Activated naive CD4-positive, alpha-beta T cell treated with anti-CD3 and anti-CD28 coated beads, Interleukin-2, amount 10 ng/mL, durations not matched to agents 7 days and 5 days (primary cell): ENCODE results near the gene TUBB6.
A peak's percentile ranks its signal among the peaks of the same experiment; 100 is the strongest.

Experiments
- CTCF ChIA-PET: fragments of 350-600 bp; sonication (Branson Sonifier 250); formaldehyde crosslinking; loops from one replicate; lab custom pipeline; 2021; ENCODE audit warnings: antibody characterized with exemption; lab: Charles Lee
- DNase-seq: peaks from one replicate; pipeline ENCODE4 v3.0.0-alpha.2; 2020
- H3K27ac Mint-ChIP-seq: one replicate; pipeline ENCODE4 v1.8.0; 2021; ENCODE audit warnings: mild to moderate bottlenecking, moderate library complexity, mixed read lengths
- H3K27me3 Mint-ChIP-seq: one replicate; pipeline ENCODE4 v1.8.0; 2021; ENCODE audit warnings: mild to moderate bottlenecking, mixed read lengths
- H3K36me3 Mint-ChIP-seq: one replicate; pipeline ENCODE4 v1.8.0; 2021; ENCODE audit warnings: mixed read lengths
- H3K4me1 Mint-ChIP-seq: one replicate; pipeline ENCODE4 v1.8.0; 2021; ENCODE audit warnings: mixed read lengths
- H3K4me3 Mint-ChIP-seq: one replicate; pipeline ENCODE4 v1.8.0; 2021; ENCODE audit warnings: mild to moderate bottlenecking, moderate library complexity, mixed read lengths
- H3K9me3 Mint-ChIP-seq: one replicate; pipeline ENCODE4 v1.8.0; 2021; ENCODE audit warnings: mixed read lengths

The TUBB6 gene

DNA sequence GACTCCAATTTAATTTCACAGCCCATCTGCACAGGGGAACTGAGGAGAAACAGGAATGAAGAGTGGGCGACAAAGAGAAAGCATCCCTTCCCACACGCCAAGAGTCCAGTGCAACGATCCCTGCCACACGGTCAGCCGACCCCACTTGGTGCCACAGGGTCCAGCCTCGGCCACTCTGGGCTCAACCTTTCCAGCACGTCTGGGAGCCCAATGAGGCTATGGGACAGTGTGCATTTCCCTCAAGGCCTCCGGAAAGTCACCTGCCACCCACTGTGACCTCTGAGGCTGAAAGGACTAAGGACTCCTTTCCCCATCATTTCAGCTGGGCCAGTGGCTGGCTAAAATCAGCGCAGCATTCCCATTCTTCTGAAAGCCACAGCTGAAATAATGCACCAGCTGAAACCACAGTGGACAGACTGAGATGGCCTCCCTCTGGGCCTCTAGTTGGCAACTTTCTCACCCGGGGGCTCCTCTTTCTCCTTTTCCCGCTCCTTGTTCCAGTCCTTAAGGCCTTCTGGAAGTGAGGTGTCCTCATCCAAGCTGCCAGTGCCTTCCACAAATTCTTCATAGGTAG, 21.2 kb downstream of the TUBB6 start:
- CTCF ChIA-PET = interaction anchor here (1.2 to 3.5 kb wide), 8 partner anchors 11 to 62 kb away, joined by 3 to 17 read pairs (median 6); no protein-coding TSS in a partner anchor
- H3K4me3 Mint-ChIP-seq = no peak overlapping the region
- H3K27me3 Mint-ChIP-seq = no peaks in the 10 kb centered on the region
- peaks cover 2% of the 10 kb centered on the region for H3K4me1 Mint-ChIP-seq
- H3K36me3 Mint-ChIP-seq = peaks cover 28% of the 10 kb centered on the region
- H3K27ac Mint-ChIP-seq = no peak overlapping the region
- DNase-seq = no peak
- H3K9me3 Mint-ChIP-seq = no peaks in the 10 kb centered on the region

DNA sequence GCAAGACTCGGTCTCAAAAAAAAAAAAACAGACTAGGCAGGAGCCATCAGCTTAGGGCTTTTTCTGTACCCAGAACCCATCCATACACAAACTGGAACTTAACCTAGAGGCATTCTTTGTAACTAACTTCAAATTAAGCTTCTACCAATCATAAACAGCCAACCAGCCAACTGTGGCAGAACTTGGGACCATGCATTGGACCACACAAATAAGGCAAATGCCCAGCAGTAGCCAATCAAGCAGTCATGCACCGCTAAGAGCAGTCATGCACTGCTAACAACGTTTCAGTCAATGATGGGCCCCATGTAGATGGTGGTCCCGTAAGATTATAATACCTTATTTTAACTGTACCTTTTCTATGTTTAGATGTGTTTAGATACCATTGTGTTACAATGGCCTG, 22.7 kb downstream of the TUBB6 start:
- H3K27ac Mint-ChIP-seq = no peak overlapping the region
- H3K36me3 Mint-ChIP-seq = peaks cover 36% of the 10 kb centered on the region
- CTCF ChIA-PET = interaction anchor here (0.6 kb wide), 1 partner anchor 13 kb away, joined by 5 read pairs; no protein-coding TSS in a partner anchor

DNA sequence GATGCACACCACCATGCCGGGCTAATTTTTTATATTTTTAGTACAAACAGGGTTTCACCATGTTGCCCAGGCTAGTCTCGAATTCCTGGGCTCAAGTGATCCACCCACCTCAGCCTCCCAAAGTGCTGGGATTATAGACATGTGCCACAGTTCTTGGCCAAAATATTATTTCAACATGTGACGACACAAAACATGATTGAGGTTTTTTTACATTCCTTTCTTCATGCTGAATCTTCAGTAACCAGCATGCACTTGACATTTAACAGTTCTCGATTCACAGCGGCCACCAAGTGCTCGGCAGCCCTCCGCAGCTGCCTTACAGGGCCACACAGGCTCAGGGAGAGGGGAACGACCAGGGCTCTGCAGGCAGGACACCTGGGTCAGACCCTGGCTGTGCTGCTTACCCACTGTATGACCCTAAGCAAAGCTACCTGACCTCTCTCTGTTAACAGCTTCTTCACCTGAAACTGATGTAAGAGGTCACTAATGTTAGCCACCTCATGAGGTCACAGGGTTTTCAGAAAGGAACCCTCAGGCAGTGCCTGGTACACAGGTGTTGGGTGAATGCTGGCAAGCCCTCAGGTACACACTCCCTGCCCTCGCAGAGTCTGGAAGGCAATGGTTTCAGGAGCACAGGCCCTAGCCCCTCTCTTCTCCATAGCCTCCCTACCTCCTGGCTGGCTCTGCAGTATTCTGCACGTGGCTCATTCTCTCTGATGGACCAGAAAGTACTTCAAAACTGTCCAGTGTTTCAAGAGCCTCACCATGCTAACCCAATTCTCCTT, 25.7 kb downstream of the TUBB6 start:
- H3K9me3 Mint-ChIP-seq = no peaks in the 10 kb centered on the region
- H3K27me3 Mint-ChIP-seq = no peaks in the 10 kb centered on the region
- H3K4me1 Mint-ChIP-seq = no peaks in the 10 kb centered on the region
- CTCF ChIA-PET = no interaction called here
- no peak overlapping the region for H3K27ac Mint-ChIP-seq
- DNase-seq = no peak
- H3K36me3 Mint-ChIP-seq = peaks cover 31% of the 10 kb centered on the region
- no peak overlapping the region for H3K4me3 Mint-ChIP-seq

More for the DNA sequence above, 22.7 kb downstream of the TUBB6 start:
- Mint-ChIP-seq H3K4me1 (peaks cover 2% of the 10 kb centered on the region), H3K9me3 (no peaks in the 10 kb centered on the region), H3K27me3 (no peaks in the 10 kb centered on the region), H3K4me3 (no peak overlapping the region)
- DNase-seq = no peak

DNA sequence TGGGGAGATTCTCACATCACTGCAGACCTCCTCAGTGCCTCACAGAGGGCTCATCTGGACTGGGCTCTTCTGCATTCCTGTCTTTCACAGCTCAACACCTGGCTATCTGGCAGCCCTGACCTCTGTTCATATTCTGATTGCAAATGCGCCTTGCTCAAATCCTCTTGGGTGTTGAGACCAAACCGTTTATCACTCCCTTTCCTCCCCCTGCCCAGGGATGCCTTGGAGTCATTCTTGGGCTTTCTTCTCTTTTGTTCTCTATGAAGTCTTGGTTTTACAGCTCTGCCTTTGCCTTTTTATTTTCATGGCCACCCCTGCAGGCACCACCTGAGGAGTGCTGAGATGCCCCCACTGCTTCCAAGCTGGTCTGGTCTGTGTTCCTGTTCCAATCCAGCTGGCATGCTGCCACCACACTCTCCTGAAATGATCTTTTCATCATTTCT, 26.3 kb downstream of the TUBB6 start:
- Mint-ChIP-seq H3K4me3 (no peak overlapping the region), H3K36me3 (peaks cover 31% of the 10 kb centered on the region), H3K27me3 (no peaks in the 10 kb centered on the region), H3K4me1 (no peaks in the 10 kb centered on the region), H3K27ac (no peak overlapping the region), H3K9me3 (no peaks in the 10 kb centered on the region)
- no peak for DNase-seq
- CTCF ChIA-PET = interaction anchor here (1.7 kb wide), 1 partner anchor 9 kb away, joined by 3 read pairs; no protein-coding TSS in a partner anchor

DNA sequence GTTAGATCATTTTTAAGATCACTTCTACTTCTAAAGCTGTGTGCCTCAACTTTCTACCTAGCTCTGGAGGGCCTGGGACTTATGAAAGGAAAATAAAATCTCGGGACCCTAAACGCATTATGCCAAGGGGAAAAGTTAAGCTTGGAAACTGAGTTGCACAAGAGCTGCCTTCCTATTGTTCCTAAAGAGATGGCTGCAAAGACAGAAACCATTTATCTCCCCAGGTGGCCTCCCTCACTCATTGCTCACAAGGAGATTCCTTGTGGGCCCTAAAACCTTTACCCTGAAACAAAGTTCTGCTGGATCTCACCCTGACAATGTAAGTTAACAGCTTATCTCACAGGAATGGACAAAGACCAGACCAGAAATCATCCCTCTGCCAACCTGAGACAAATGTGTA, 26.8 kb downstream of the TUBB6 start:
- CTCF ChIA-PET = interaction anchor here (1.7 kb wide), 1 partner anchor 9 kb away, joined by 3 read pairs; no protein-coding TSS in a partner anchor
- H3K36me3 Mint-ChIP-seq = peaks cover 28% of the 10 kb centered on the region
- no peak overlapping the region for H3K27ac Mint-ChIP-seq
- no peaks in the 10 kb centered on the region for H3K9me3 Mint-ChIP-seq
- no peaks in the 10 kb centered on the region for H3K4me1 Mint-ChIP-seq
- DNase-seq = no peak
- H3K4me3 Mint-ChIP-seq = no peak overlapping the region
- H3K27me3 Mint-ChIP-seq = no peaks in the 10 kb centered on the region

DNA sequence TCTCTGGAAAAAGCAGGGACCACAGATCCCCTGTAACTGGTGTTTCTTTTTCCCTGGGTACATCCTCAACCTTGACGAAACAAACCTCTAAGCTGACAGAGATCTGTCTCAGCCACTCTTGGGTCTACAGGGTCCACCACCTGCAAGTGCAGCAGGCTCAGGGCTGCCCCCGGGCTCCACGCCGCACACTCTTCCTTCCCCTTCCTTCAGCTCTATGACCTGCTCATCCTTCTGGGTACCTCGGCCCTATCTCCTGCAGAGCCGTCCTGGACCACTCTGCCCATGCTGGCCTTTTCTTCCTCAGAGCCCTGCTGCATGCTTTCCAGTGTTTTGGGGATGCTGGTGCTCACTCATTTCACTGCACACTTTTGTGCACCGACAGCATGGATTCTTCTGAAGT, 27.5 kb downstream of the TUBB6 start:
- H3K27ac Mint-ChIP-seq = no peak overlapping the region
- no peak for DNase-seq
- CTCF ChIA-PET = interaction anchor here (0.6 to 1.8 kb wide), 3 partner anchors 8 to 54 kb away, joined by 3 to 9 read pairs (median 3); no protein-coding TSS in a partner anchor
- no peaks in the 10 kb centered on the region for H3K27me3 Mint-ChIP-seq
- H3K9me3 Mint-ChIP-seq = no peaks in the 10 kb centered on the region
- no peaks in the 10 kb centered on the region for H3K4me1 Mint-ChIP-seq
- H3K36me3 Mint-ChIP-seq = peaks cover 31% of the 10 kb centered on the region
- no peak overlapping the region for H3K4me3 Mint-ChIP-seq

DNA sequence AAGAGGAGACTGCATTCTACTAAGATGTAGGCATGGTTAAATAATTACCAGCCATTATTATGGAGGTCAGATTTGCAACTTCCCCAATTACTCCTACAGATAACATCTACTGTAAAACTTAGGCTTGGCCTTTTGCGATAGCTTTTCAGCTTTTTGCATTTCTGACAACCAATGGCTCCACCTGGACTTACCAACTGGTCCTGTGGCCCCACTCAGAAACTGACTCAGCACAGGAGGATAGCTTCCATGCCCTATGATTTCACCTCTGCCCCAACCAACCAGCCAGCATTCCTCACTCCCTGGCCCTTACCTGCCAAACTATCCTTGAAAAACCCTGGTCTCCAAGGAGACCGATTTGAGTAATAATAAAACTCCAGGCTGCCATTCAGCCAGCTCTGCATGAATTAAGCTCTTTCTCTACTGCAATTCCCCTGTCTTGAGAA, 28.2 kb downstream of the TUBB6 start:
- CTCF ChIA-PET = interaction anchor here (1.7 to 1.8 kb wide), 2 partner anchors 9 to 11 kb away, joined by 3 to 9 read pairs; no protein-coding TSS in a partner anchor
- Mint-ChIP-seq H3K9me3 (no peaks in the 10 kb centered on the region), H3K27ac (no peak overlapping the region), H3K36me3 (peaks cover 31% of the 10 kb centered on the region), H3K4me3 (no peak overlapping the region), H3K4me1 (no peaks in the 10 kb centered on the region), H3K27me3 (no peaks in the 10 kb centered on the region)
- no peak for DNase-seq

DNA sequence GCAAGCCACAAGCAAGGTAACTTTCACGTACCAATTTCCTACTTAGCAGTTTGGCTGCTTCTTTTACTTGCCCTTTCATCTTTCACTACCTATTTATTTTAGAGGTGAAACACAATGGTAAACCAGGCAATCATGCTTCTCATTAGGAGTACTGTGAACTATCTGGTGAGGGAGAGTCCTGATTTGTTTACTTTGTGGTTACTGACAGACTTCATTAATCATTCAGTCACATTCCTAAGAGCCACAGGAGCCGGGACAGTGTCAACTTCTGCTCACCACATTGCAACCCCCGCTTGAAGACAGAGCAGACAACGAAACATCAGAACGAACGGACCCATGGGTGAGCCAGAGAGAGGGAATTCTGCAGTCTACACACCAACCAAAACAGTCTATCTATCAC, 28.8 kb downstream of the TUBB6 start:
- no peak overlapping the region for H3K27ac Mint-ChIP-seq
- no peaks in the 10 kb centered on the region for H3K9me3 Mint-ChIP-seq
- H3K4me3 Mint-ChIP-seq = no peak overlapping the region
- DNase-seq = no peak
- H3K4me1 Mint-ChIP-seq = no peaks in the 10 kb centered on the region
- H3K36me3 Mint-ChIP-seq = peaks cover 34% of the 10 kb centered on the region
- CTCF ChIA-PET = interaction anchor here (1.8 kb wide), 1 partner anchor 9 kb away, joined by 9 read pairs; no protein-coding TSS in a partner anchor
- no peaks in the 10 kb centered on the region for H3K27me3 Mint-ChIP-seq

DNA sequence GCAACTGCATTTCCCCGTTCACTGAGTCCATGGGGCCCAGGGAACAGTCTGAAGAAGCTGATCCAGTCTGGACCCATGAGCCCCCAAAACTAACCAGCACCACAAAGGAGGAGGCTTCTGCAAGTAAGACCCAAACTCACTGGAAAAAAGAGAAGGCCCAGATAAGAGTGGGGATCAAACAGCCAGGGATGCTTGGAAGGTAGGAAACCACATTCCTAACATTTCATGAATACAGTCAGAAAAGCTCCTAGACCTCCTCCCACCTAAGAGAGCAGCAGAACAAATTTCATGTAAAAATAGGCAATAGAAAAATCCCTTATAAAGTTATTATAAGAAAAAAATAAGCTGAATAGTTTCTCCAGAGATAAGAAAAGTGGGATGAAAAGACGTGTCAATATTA, 30.3 kb downstream of the TUBB6 start:
- Mint-ChIP-seq H3K27me3 (no peaks in the 10 kb centered on the region), H3K36me3 (peaks cover 44% of the 10 kb centered on the region), H3K27ac (no peak overlapping the region), H3K4me1 (no peaks in the 10 kb centered on the region), H3K4me3 (no peak overlapping the region), H3K9me3 (no peaks in the 10 kb centered on the region)
- CTCF ChIA-PET = interaction anchor here (1.4 kb wide), 1 partner anchor 11 kb away, joined by 7 read pairs; no protein-coding TSS in a partner anchor
- no peak for DNase-seq

DNA sequence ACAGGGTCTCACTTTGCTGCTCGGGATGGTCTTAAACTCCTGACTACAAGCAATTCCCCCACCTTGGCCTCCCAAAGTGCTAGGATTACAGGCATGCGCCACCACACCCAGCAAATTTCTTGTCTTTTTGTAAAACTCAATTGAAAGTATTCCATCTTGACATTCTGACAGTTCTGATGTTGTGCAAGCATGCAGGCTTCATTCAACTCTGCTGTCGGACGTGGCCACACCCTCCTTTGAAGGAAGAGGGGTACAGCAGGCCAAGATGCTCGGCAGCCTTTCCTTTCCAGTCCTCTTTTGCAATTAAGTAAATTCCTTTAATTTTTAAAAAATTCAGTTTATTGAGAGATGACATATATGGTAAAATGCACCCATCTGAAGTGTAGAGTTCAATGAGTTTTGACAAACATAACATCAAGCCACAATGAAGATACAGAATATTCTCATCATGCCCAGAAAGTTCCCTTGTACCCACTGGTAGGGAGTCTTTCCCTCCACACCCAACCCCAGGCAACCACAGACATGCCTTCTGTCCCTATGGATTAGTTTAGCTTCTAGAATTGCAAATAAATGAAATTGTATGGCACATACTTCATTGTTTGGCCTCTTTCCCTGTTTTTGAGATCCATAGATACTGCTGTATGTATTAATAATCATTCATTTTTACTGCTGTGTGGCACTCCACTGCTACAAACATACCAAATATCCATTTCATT, 33.1 kb downstream of the TUBB6 start:
- Mint-ChIP-seq H3K9me3 (no peaks in the 10 kb centered on the region), H3K4me3 (no peak overlapping the region), H3K27ac (no peak overlapping the region), H3K27me3 (no peaks in the 10 kb centered on the region), H3K4me1 (no peaks in the 10 kb centered on the region), H3K36me3 (peaks cover 48% of the 10 kb centered on the region)
- DNase-seq = no peak
- CTCF ChIA-PET = no interaction called here

DNA sequence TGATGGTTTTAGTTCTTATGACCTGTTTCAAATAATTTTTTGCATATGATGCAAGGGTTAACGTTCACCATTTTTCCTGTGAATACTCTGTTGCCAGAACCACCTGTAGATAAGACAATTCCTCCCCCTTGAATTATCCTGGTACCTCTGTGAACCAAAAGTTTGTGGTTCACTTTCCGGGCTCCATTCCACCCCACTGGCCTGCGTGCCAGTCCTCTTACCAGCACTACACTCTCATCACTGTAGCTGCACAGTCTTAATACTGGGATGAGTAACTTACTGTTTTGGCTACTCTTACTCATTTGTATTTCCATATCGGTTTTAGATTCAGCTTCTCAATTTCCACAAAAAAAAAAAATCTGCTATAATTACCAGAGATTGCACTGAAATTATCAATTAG, 34.6 kb downstream of the TUBB6 start:
- CTCF ChIA-PET = no interaction called here

DNA sequence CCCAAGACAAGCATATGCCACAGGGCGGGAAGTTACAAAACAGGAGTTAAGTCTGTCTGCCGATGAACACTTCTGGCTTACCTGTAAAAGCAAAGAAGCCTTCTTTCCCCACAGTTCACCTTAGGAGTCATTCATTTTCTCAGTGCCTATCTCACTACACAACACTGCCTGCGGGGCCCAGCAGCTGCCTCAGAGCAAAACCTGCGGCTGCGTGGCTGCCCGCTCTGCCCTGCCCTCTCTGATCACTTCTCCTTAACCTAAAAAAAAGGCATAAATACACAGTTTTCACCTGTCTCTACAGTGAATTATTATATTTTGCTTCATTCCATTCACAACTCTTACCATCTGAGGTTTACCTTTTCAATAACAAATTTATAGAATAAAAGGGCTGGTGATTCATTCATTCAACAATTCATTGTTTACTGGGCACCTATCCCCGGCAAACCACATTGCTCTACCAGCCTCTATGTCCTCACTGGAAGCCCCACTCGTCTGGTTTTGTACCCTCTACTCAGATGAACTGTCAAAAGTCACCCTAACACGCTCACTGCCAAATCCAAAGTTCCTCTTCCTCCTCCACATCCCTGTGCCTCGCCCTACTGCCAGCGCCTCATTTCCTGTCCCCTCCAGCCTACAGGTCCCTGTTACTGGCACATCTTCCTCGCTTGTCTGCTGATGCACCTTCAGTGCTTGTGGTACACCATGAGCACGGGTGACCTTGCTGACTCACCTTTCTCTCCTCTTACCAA, 37.6 kb downstream of the TUBB6 start:
- DNase-seq = no peak
- no peaks in the 10 kb centered on the region for H3K4me1 Mint-ChIP-seq
- H3K36me3 Mint-ChIP-seq = peaks cover 53% of the 10 kb centered on the region
- H3K9me3 Mint-ChIP-seq = no peaks in the 10 kb centered on the region
- CTCF ChIA-PET = no interaction called here
- H3K27me3 Mint-ChIP-seq = no peaks in the 10 kb centered on the region
- H3K4me3 Mint-ChIP-seq = no peak overlapping the region
- H3K27ac Mint-ChIP-seq = peak overlapping the region; percentile 73

More for the DNA sequence above, 34.6 kb downstream of the TUBB6 start:
- H3K9me3 Mint-ChIP-seq = no peaks in the 10 kb centered on the region
- H3K4me3 Mint-ChIP-seq = no peak overlapping the region
- no peak for DNase-seq
- H3K36me3 Mint-ChIP-seq = peaks cover 50% of the 10 kb centered on the region
- no peaks in the 10 kb centered on the region for H3K4me1 Mint-ChIP-seq
- no peaks in the 10 kb centered on the region for H3K27me3 Mint-ChIP-seq
- H3K27ac Mint-ChIP-seq = no peak overlapping the region

DNA sequence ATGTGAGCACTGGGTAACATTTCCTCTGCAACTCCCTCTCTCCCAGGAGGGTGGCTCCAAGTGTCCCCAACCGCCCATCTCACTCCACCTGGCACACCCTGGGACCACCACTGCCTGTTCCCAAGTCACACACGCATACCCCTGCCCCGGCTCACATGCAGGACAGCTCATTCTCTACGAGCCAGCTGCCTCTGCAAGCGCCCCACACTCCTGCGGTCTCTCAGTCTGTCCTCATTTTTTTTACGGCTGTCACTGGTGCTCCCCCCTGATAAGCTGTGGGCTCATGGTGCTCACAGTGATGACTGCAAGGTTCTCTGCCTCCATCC, 38.2 kb downstream of the TUBB6 start:
- no peak overlapping the region for H3K4me3 Mint-ChIP-seq
- peak overlapping the region; percentile 73 for H3K27ac Mint-ChIP-seq
- no peak for DNase-seq
- no peaks in the 10 kb centered on the region for H3K9me3 Mint-ChIP-seq
- CTCF ChIA-PET = interaction anchor here (1.6 kb wide), 1 partner anchor 18 kb away, joined by 5 read pairs; no protein-coding TSS in a partner anchor
- H3K4me1 Mint-ChIP-seq = no peaks in the 10 kb centered on the region
- peaks cover 57% of the 10 kb centered on the region for H3K36me3 Mint-ChIP-seq
- no peaks in the 10 kb centered on the region for H3K27me3 Mint-ChIP-seq
